Activated CD8-positive, alpha-beta T cell treated with anti-CD3 and anti-CD28 coated beads for 36 hours (primary cell): ENCODE data around the gene IQCK. TPM values are rescaled to one million over a fixed set of nuclear protein-coding genes. Genes with fewer than 3 reads are reported as not detected.

Source experiments
- ATAC-seq: fragments of 200-7000 bp; cut with Tn5 transposase; one replicate; pipeline ENCODE4 v1.10.0; 2021; ENCODE audit warnings: mild to moderate bottlenecking, moderate library complexity
- CTCF ChIA-PET: fragments of 350-600 bp; sonication (Branson Sonifier 250); formaldehyde crosslinking; loops from one replicate; lab custom pipeline; 2021; ENCODE audit warnings: antibody characterized with exemption; lab: Charles Lee
- POLR2A ChIA-PET: fragments of 350-600 bp; sonication (Branson Sonifier 250); formaldehyde crosslinking; loops from one replicate; lab custom pipeline; 2021; ENCODE audit warnings: antibody characterized with exemption; lab: Charles Lee
- DNase-seq: peaks from one replicate; pipeline ENCODE4 v3.0.0-alpha.2; 2020
- H3K27ac Mint-ChIP-seq: one replicate; pipeline ENCODE4 v1.8.0; 2021; ENCODE audit warnings: mild to moderate bottlenecking, mixed read lengths
- H3K27me3 Mint-ChIP-seq: one replicate; pipeline ENCODE4 v1.8.0; 2021; ENCODE audit warnings: mixed read lengths
- H3K36me3 Mint-ChIP-seq: one replicate; pipeline ENCODE4 v1.8.0; 2021; ENCODE audit warnings: low read depth, mixed read lengths
- H3K4me1 Mint-ChIP-seq: one replicate; pipeline ENCODE4 v1.8.0; 2021; ENCODE audit warnings: low read depth, mixed read lengths
- H3K4me3 Mint-ChIP-seq: one replicate; pipeline ENCODE4 v1.8.0; 2021; ENCODE audit warnings: mild to moderate bottlenecking, moderate library complexity, mixed read lengths
- H3K9me3 Mint-ChIP-seq: one replicate; pipeline ENCODE4 v1.8.0; 2021; ENCODE audit warnings: mixed read lengths
- CTCF ChIP-seq: fragments of 200-600 bp; IDR thresholded peaks from one replicate; pipeline ENCODE4 v1.8.0; 2022; ENCODE audit warnings: antibody characterized with exemption, mild to moderate bottlenecking
- intact Hi-C: fragments of 100-400 bp; cut with micrococcal nuclease; formaldehyde crosslinking; loops from one replicate; pipeline ENCODE4 v1.10.0; 2022
- total RNA-seq, 2 experiments: library from RNA; stranded (reverse); gene quantifications; one replicate each; pipeline ENCODE4 v1.2.3, GENCODE V29; 2021

IQCK gene
- total RNA-seq, 2 experiments from 2014 or later = 1.7 to 3.5 TPM

DNA sequence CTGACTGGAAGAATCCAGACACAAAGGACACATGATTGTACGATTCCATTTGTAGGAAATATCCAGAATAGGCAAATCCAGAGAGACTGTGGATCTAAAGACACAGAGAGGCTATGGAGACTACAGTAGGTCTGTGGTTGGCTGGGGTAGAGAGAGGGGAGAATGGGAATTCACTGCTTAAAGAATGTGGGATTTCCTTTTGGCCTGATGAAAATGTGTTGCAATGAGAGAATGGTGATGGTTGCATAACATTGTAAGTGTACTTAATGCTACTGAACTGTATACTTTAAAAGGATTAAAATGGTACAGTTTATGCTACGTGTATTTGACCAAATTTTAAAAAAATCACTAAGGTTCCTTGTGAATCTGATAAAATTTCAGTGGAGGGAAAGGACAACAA, 104.5 kb downstream of the IQCK start:
- Mint-ChIP-seq H3K27ac (no peak overlapping the region), H3K27me3 (no peaks in the 10 kb centered on the region), H3K9me3 (no peaks in the 10 kb centered on the region), H3K4me1 (no peaks in the 10 kb centered on the region), H3K4me3 (no peak overlapping the region), H3K36me3 (no peaks in the 10 kb centered on the region)
- intact Hi-C loops = no loop called here
- no peak for TF ChIP-seq CTCF
- no peak for ATAC-seq
- ChIA-PET CTCF (no interaction called here), POLR2A (no interaction called here)
- no peak for DNase-seq

- intact Hi-C loops = no loop called here
- Mint-ChIP-seq H3K9me3 (no peaks in the 10 kb centered on the region), H3K4me1 (no peaks in the 10 kb centered on the region), H3K36me3 (no peaks in the 10 kb centered on the region), H3K4me3 (no peak overlapping the region), H3K27me3 (no peaks in the 10 kb centered on the region), H3K27ac (no peak overlapping the region)
- ATAC-seq = no peak
- ChIA-PET CTCF (no interaction called here), POLR2A (no interaction called here)
- DNase-seq = no peak
- TF ChIP-seq CTCF = no peak
Measured at GRCh38 chr16:19823322-19823721, 105.3 kb downstream of the IQCK start.

- intact Hi-C loops = no loop called here
- no peaks in the 10 kb centered on the region for H3K36me3 Mint-ChIP-seq
- ChIA-PET CTCF (no interaction called here), POLR2A (interaction anchor here (1.5 kb wide), 1 partner anchor 13 kb away, joined by 6 read pairs; no protein-coding TSS in a partner anchor)
- ATAC-seq (no peak), DNase-seq (no peak)
- no peaks in the 10 kb centered on the region for H3K4me1 Mint-ChIP-seq
- H3K27me3 Mint-ChIP-seq = no peaks in the 10 kb centered on the region
- H3K27ac Mint-ChIP-seq = no peak overlapping the region
- H3K4me3 Mint-ChIP-seq = no peak overlapping the region
- no peaks in the 10 kb centered on the region for H3K9me3 Mint-ChIP-seq
- TF ChIP-seq CTCF = no peak
Measured at GRCh38 chr16:19824216-19824615, 106.1 kb downstream of the IQCK start.

- POLR2A ChIA-PET = interaction anchor here (1.5 kb wide), 1 partner anchor 11 kb away, joined by 5 read pairs; no protein-coding TSS in a partner anchor
Measured at GRCh38 chr16:19829844-19830692, 112.0 kb downstream of the IQCK start.

More at GRCh38 chr16:19829844-19830692, 112.0 kb downstream of the IQCK start:
- no peaks in the 10 kb centered on the region for H3K9me3 Mint-ChIP-seq
- ATAC-seq (no peak), DNase-seq (no peak)
- no peak overlapping the region for H3K4me3 Mint-ChIP-seq
- H3K36me3 Mint-ChIP-seq = no peaks in the 10 kb centered on the region
- intact Hi-C loops = no loop called here
- no peaks in the 10 kb centered on the region for H3K4me1 Mint-ChIP-seq
- H3K27ac Mint-ChIP-seq = no peak overlapping the region
- CTCF ChIA-PET = no interaction called here
- no peaks in the 10 kb centered on the region for H3K27me3 Mint-ChIP-seq
- TF ChIP-seq CTCF = no peak
